B cell (primary cell): Measurements from ENCODE around the gene OCLN. TPM values are rescaled to one million over a fixed set of nuclear protein-coding genes. Genes with fewer than 3 reads are reported as not detected.
"Not testable (repeated sequence)": the region's sequence is repeated elsewhere in the genome, so short reads cannot be mapped to it uniquely, and the experiment has no call there.

Source experiments
- ATAC-seq: fragments of 200-7000 bp; cut with Tn5 transposase; one replicate; pipeline ENCODE4 v1.10.0; 2021; ENCODE audit warnings: low read depth, mild to moderate bottlenecking, moderate number of reproducible peaks, moderate library complexity
- CTCF ChIA-PET: fragments of 350-600 bp; sonication (Branson Sonifier 250); formaldehyde crosslinking; loops from one replicate; lab custom pipeline; 2021; ENCODE audit warnings: antibody characterized with exemption, inconsistent platforms; lab: Charles Lee
- POLR2A ChIA-PET: fragments of 350-600 bp; sonication (Branson Sonifier 250); formaldehyde crosslinking; loops from one replicate; lab custom pipeline; 2021; ENCODE audit warnings: antibody characterized with exemption; lab: Charles Lee
- DNase-seq: peaks from one replicate; pipeline ENCODE4 v3.0.0; 2013
- H2AFZ ChIP-seq: 2 replicates; pipeline ENCODE4 v1.6.1; 2012; ENCODE audit warnings: mild to moderate bottlenecking, low read depth, low read length; ENCODE audit not compliant: insufficient read depth, poor library complexity, severe bottlenecking
- H3K27ac ChIP-seq, 2 donors: 1 replicate in 1 of 2; 2 replicates in 1 of 2; pipeline ENCODE4 v1.5.1; 2012 to 2013; ENCODE audit warnings: low read length in 2 of 2, mild to moderate bottlenecking in 2 of 2, moderate library complexity in 1 of 2
- H3K27me3 ChIP-seq, 4 experiments: fragments of 200-600 bp in 1 of 4; sonication (generic) in 1 of 4; replicated peaks in 1 of 4; 1 replicate in 2 of 4; 2 replicates in 2 of 4; pipeline versions ENCODE4 v1.6.1 to v1.7.0; 2013 to 2016; ENCODE audit warnings: low read length in 3 of 4, mild to moderate bottlenecking in 2 of 4, mixed read lengths in 1 of 4, moderate library complexity in 1 of 4; ENCODE audit not compliant: insufficient read depth in 4 of 4, control insufficient read depth in 3 of 4; ENCODE audit errors: control extremely low read depth in 1 of 4
- H3K36me3 ChIP-seq, 2 experiments: replicated peaks in 1 of 2; 1 replicate in 1 of 2; 2 replicates in 1 of 2; pipeline versions ENCODE4 v1.6.1 to v1.7.1; 2013; ENCODE audit warnings: low read length in 1 of 2; ENCODE audit not compliant: insufficient read depth in 2 of 2, control insufficient read depth in 1 of 2; ENCODE audit errors: control extremely low read depth in 1 of 2, extremely low read depth in 1 of 2
- H3K4me1 ChIP-seq, 2 donors: fragments of 200-600 bp in 1 of 2; sonication (generic) in 1 of 2; 1 replicate in 1 of 2; 2 replicates in 1 of 2; pipeline versions ENCODE4 v1.5.1 to v1.6.1; 2013 to 2017; ENCODE audit warnings: low read length in 2 of 2; ENCODE audit not compliant: control insufficient read depth in 2 of 2, insufficient read depth in 2 of 2
- H3K4me2 ChIP-seq: replicated peaks from 2 replicates; pipeline ENCODE3; 2012; ENCODE audit warnings: mild to moderate bottlenecking, low read depth, low read length; ENCODE audit not compliant: poor library complexity, severe bottlenecking
- H3K4me3 ChIP-seq, 5 experiments: fragments of 200-600 bp in 1 of 5; sonication (generic) in 1 of 5; 1 replicate in 3 of 5; 2 replicates in 2 of 5; pipeline versions ENCODE4 v1.5.1 to v1.7.0; 2011 to 2016; ENCODE audit warnings: low read length in 4 of 5, mild to moderate bottlenecking in 4 of 5, low read depth in 2 of 5, control low read depth in 1 of 5, moderate library complexity in 1 of 5; ENCODE audit not compliant: insufficient read depth in 1 of 5; ENCODE audit errors: control extremely low read depth in 1 of 5, extremely low read depth in 1 of 5
- H3K79me2 ChIP-seq: fragments of 200-600 bp; sonication (generic); one replicate; pipeline ENCODE4 v1.6.0; 2016; ENCODE audit warnings: low read length; ENCODE audit not compliant: control insufficient read depth, insufficient read depth
- H3K9ac ChIP-seq: fragments of 200-600 bp; sonication (generic); 2 replicates; pipeline ENCODE4 v1.6.1; 2017; ENCODE audit warnings: mild to moderate bottlenecking, low read length, moderate library complexity
- H3K9me3 ChIP-seq, 3 donors: one replicate each; pipeline versions ENCODE4 v1.6.1 to v1.7.1; 2013; ENCODE audit warnings: low read length in 2 of 3; ENCODE audit not compliant: control insufficient read depth in 2 of 3, insufficient read depth in 1 of 3; ENCODE audit errors: control extremely low read depth in 1 of 3
- H4K20me1 ChIP-seq: 2 replicates; pipeline ENCODE4 v1.6.0; 2012; ENCODE audit warnings: mild to moderate bottlenecking, low read length; ENCODE audit not compliant: insufficient read depth, control insufficient read depth, poor library complexity, severe bottlenecking
- H3K27ac Mint-ChIP-seq: one replicate; pipeline ENCODE4 v1.8.0; 2021; ENCODE audit warnings: mixed read lengths
- H3K27me3 Mint-ChIP-seq: one replicate; pipeline ENCODE4 v1.8.0; 2021; ENCODE audit warnings: mixed read lengths
- H3K4me1 Mint-ChIP-seq: one replicate; pipeline ENCODE4 v1.8.0; 2021; ENCODE audit warnings: mixed read lengths
- H3K4me3 Mint-ChIP-seq: one replicate; pipeline ENCODE4 v1.8.0; 2021; ENCODE audit warnings: mixed read lengths
- H3K9me3 Mint-ChIP-seq: one replicate; pipeline ENCODE4 v1.8.0; 2022; ENCODE audit warnings: mixed read lengths; ENCODE audit not compliant: insufficient read depth
- WGBS: methylation state at CpG from one replicate; pipeline ENCODE4 v1.1.5; 2013; ENCODE audit warnings: missing lambda C conversion rate; ENCODE audit not compliant: insufficient coverage; 5-methylcytosine and 5-hydroxymethylcytosine counted together
- intact Hi-C: fragments of 100-400 bp; cut with micrococcal nuclease; formaldehyde crosslinking; loops from one replicate; pipeline ENCODE4 v1.10.0; 2022
- polyA plus RNA-seq: library from polyadenylated mRNA; depleted of rRNA; stranded (reverse); fragments of >200 nt; gene quantifications from 2 replicates; pipeline ENCODE4 v1.2.3, GENCODE V29; 2012
- total RNA-seq, 2 donors: library from RNA; stranded (reverse); fragments of 120-200 nt in 1 of 2; gene quantifications; 1 replicate in 1 of 2; 2 replicates in 1 of 2; pipeline versions ENCODE4 v1.2.3 to v1.2.4, GENCODE V29; 2013 to 2022

Gene OCLN
- total and polyA plus RNA-seq, 2 donors (not counting 1 experiment from before 2014, with no cell fraction given), result 4.3 to 5.6 TPM

- H3K27me3 Mint-ChIP-seq, CTCF ChIA-PET: not testable (repeated sequence)
Observed at GRCh38 chr5:69541347-69541746, 48.8 kb downstream of the OCLN start.

GRCh38 chr5:69542838-69543618, 50.4 kb downstream of the OCLN start:
- H3K4me3 Mint-ChIP-seq, POLR2A ChIA-PET, H3K27me3 ChIP-seq, DNase-seq, H3K36me3 ChIP-seq, H3K27me3 Mint-ChIP-seq, ATAC-seq, H3K9me3 Mint-ChIP-seq, H3K9me3 ChIP-seq, H3K27ac ChIP-seq, H4K20me1 ChIP-seq, H3K27ac Mint-ChIP-seq, H3K4me1 ChIP-seq, CTCF ChIA-PET, H3K9ac ChIP-seq, H3K4me3 ChIP-seq, H3K4me2 ChIP-seq, intact Hi-C loops, H2AFZ ChIP-seq, H3K4me1 Mint-ChIP-seq, H3K79me2 ChIP-seq: not testable (repeated sequence)
- WGBS, result no CpG with 5 or more reads among the region's 3 CpGs

More at GRCh38 chr5:69541347-69541746, 48.8 kb downstream of the OCLN start:
- H3K4me1 ChIP-seq, H3K9me3 ChIP-seq, POLR2A ChIA-PET, H3K36me3 ChIP-seq, ATAC-seq, DNase-seq, H3K9me3 Mint-ChIP-seq, H3K9ac ChIP-seq, H3K27ac Mint-ChIP-seq, H3K79me2 ChIP-seq, H3K4me2 ChIP-seq, H3K4me3 Mint-ChIP-seq, H2AFZ ChIP-seq, intact Hi-C loops, H3K4me3 ChIP-seq, H3K27me3 ChIP-seq, H3K4me1 Mint-ChIP-seq, H3K27ac ChIP-seq, H4K20me1 ChIP-seq: not testable (repeated sequence)
- WGBS, result no CpG with 5 or more reads among the region's 1 CpG

GRCh38 chr5:69544602-69545001, 52.0 kb downstream of the OCLN start:
- POLR2A ChIA-PET, H3K27me3 ChIP-seq, H3K4me1 ChIP-seq, H3K27me3 Mint-ChIP-seq, H3K36me3 ChIP-seq, H3K79me2 ChIP-seq, DNase-seq, H3K4me1 Mint-ChIP-seq, intact Hi-C loops, CTCF ChIA-PET, ATAC-seq, H3K4me3 ChIP-seq, H3K4me3 Mint-ChIP-seq, H3K4me2 ChIP-seq, H3K27ac Mint-ChIP-seq, H4K20me1 ChIP-seq, H3K9me3 Mint-ChIP-seq, H2AFZ ChIP-seq, H3K27ac ChIP-seq, H3K9me3 ChIP-seq, H3K9ac ChIP-seq: not testable (repeated sequence)
- no CpG with 5 or more reads among the region's 7 CpGs for WGBS

GRCh38 chr5:69559908-69560330, 67.3 kb downstream of the OCLN start, which contains the start of gene GTF2H2C:
Gene GTF2H2C (plus strand): TSS chr5:69560191. CDS start chr5:69565133, 4,942 bp downstream.
- ATAC-seq, result peak; percentile 97
- H3K4me1 ChIP-seq, H3K9me3 ChIP-seq, H3K4me1 Mint-ChIP-seq, H3K36me3 ChIP-seq, CTCF ChIA-PET, H3K27me3 Mint-ChIP-seq, H4K20me1 ChIP-seq, POLR2A ChIA-PET, H3K9me3 Mint-ChIP-seq, H3K79me2 ChIP-seq, H3K27me3 ChIP-seq, intact Hi-C loops: not testable (repeated sequence)
- DNase-seq, result peak; percentile 79
- Mint-ChIP-seq H3K27ac (peak within 1 kb of the TSS; percentile 93), H3K4me3 (peak within 1 kb of the TSS; percentile 98)
- Histone ChIP-seq H3K4me2 (peak within 1 kb of the TSS; percentile 48), H3K27ac (peak within 1 kb of the TSS in 1 of 2 donors; percentile 10), H3K9ac (peak within 1 kb of the TSS; percentile 45), H2AFZ (peak within 1 kb of the TSS; percentile 66), H3K4me3 (peak within 1 kb of the TSS; percentile 30 to 56 (median 42))
- WGBS, result under 1% methylated on average over 22 of the region's 40 CpGs
